Neural cell (in vitro differentiated cells): ENCODE data around the gene GCK.

Experiments
- CTCF ChIP-seq: fragments of 450-650 bp; IDR thresholded peaks from 2 replicates; pipeline ENCODE4 v1.5.1; 2014; ENCODE audit warnings: antibody characterized with exemption, mild to moderate bottlenecking, moderate library complexity; ENCODE audit not compliant: poor library complexity, severe bottlenecking
- EP300 ChIP-seq: fragments of 450-650 bp; conservative IDR thresholded peaks from 2 replicates; pipeline ENCODE4 v1.6.1; 2014; ENCODE audit warnings: antibody characterized with exemption, mild to moderate bottlenecking, moderate library complexity; ENCODE audit not compliant: poor library complexity, severe bottlenecking
- EZH2 ChIP-seq: fragments of 200-600, 300-800 bp; shearing (Covaris generic), sonication (generic); IDR thresholded peaks from 2 replicates; pipeline ENCODE4 v1.6.1; 2014; ENCODE audit warnings: antibody characterized with exemption, low read length, borderline replicate concordance, mild to moderate bottlenecking; ENCODE audit not compliant: insufficient read depth, poor library complexity, severe bottlenecking
- MXI1 ChIP-seq: fragments of 450-650 bp; conservative IDR thresholded peaks from 2 replicates; pipeline ENCODE4 v1.6.1; 2014; ENCODE audit warnings: antibody characterized with exemption, mild to moderate bottlenecking; ENCODE audit not compliant: poor library complexity, severe bottlenecking
- POLR2AphosphoS5 ChIP-seq: IDR thresholded peaks from 2 replicates; pipeline ENCODE4 v1.6.1; 2012
- RAD21 ChIP-seq: fragments of 450-650 bp; conservative IDR thresholded peaks from 2 replicates; pipeline ENCODE4 v1.6.1; 2014; ENCODE audit warnings: antibody characterized with exemption, mild to moderate bottlenecking, moderate library complexity
- REST ChIP-seq: IDR thresholded peaks from 2 replicates; pipeline ENCODE4 v1.6.1; 2012; ENCODE audit warnings: borderline replicate concordance
- SMC3 ChIP-seq: fragments of 450-650 bp; conservative IDR thresholded peaks from 2 replicates; pipeline ENCODE4 v1.6.1; 2014; ENCODE audit warnings: antibody characterized with exemption, mild to moderate bottlenecking, moderate library complexity; ENCODE audit not compliant: poor library complexity
- TAF1 ChIP-seq: IDR thresholded peaks from 2 replicates; pipeline ENCODE4 v1.6.1; 2012; ENCODE audit warnings: low read depth

GRCh38 chr7:44194069-44194468 lies 4.8 kb upstream of the GCK start:
- TF ChIP-seq EZH2, result no peak
- no peak for TF ChIP-seq CTCF
- TF ChIP-seq SMC3, result no peak
- no peak for TF ChIP-seq EP300
- no peak for TF ChIP-seq POLR2AphosphoS5
- no peak for TF ChIP-seq RAD21
- TF ChIP-seq REST, result no peak
- TF ChIP-seq TAF1, result no peak
- TF ChIP-seq MXI1, result no peak
